Fibroblast of lung (primary cell): ENCODE results near the gene FGA.

ENCODE experiments used
- EZH2 ChIP-seq: IDR thresholded peaks from 2 replicates; pipeline ENCODE4 v1.5.1; 2012; ENCODE audit warnings: low read length, control low read depth, mild to moderate bottlenecking; ENCODE audit errors: missing control alignments
- TF ChIP-seq, protein P1 (sequence below), 2 donors: IDR thresholded peaks in 1 of 2; conservative IDR thresholded peaks in 1 of 2; 1 replicate in 1 of 2; 2 replicates in 1 of 2; pipeline ENCODE4 v1.5.1; 2011 to 2012; ENCODE audit warnings: low read length in 2 of 2, control low read depth in 1 of 2, inconsistent platforms in 1 of 2, low read depth in 1 of 2, mild to moderate bottlenecking in 1 of 2

GRCh38 chr4:154569028-154569427 lies 21.5 kb downstream of the FGA start:
- TF ChIP-seq, protein P1, sequence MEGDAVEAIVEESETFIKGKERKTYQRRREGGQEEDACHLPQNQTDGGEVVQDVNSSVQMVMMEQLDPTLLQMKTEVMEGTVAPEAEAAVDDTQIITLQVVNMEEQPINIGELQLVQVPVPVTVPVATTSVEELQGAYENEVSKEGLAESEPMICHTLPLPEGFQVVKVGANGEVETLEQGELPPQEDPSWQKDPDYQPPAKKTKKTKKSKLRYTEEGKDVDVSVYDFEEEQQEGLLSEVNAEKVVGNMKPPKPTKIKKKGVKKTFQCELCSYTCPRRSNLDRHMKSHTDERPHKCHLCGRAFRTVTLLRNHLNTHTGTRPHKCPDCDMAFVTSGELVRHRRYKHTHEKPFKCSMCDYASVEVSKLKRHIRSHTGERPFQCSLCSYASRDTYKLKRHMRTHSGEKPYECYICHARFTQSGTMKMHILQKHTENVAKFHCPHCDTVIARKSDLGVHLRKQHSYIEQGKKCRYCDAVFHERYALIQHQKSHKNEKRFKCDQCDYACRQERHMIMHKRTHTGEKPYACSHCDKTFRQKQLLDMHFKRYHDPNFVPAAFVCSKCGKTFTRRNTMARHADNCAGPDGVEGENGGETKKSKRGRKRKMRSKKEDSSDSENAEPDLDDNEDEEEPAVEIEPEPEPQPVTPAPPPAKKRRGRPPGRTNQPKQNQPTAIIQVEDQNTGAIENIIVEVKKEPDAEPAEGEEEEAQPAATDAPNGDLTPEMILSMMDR (conservative IDR thresholded peaks at IDR 0.05 in 1 of 2, IDR thresholded peaks at IDR 0.05 in 1 of 2; ENCODE audit: low read depth in 1 of 2, low read length in 2 of 2) = no peak
- no peak for TF ChIP-seq EZH2
